HG03280 (cell line): ENCODE measurements around the gene NECTIN3.
A peak's percentile ranks its signal among the peaks of the same experiment; 100 is the strongest.

Source experiments
- ATAC-seq: cut with Tn5 transposase; IDR thresholded peaks from one replicate; pipeline ENCODE4 v1.9.1; 2021; ENCODE audit warnings: mild to moderate bottlenecking, moderate library complexity; ENCODE audit not compliant: unreplicated experiment

Gene NECTIN3

GRCh38 chr3:111071257-111072030 lies at the start of gene NECTIN3:
Gene NECTIN3, plus strand, starts transcription at chr3:111071816. Its CDS starts 202 bp downstream, at chr3:111072018.
- ATAC-seq = peak; percentile 83

- ATAC-seq = no peak
Measured at GRCh38 chr3:111027868-111028267, 43.7 kb upstream of the NECTIN3 start.

GRCh38 chr3:111031538-111031937 lies 40.1 kb upstream of the NECTIN3 start:
- no peak for ATAC-seq

- ATAC-seq = no peak
Measured at GRCh38 chr3:111032677-111033076, 38.9 kb upstream of the NECTIN3 start.

GRCh38 chr3:111033470-111034050 lies 38.1 kb upstream of the NECTIN3 start:
- no peak for ATAC-seq

- no peak for ATAC-seq
Measured at GRCh38 chr3:111035316-111035715, 36.3 kb upstream of the NECTIN3 start.

- no peak for ATAC-seq
Measured at GRCh38 chr3:111035902-111036301, 35.7 kb upstream of the NECTIN3 start.

- ATAC-seq = no peak
Measured at GRCh38 chr3:111040959-111041358, 30.7 kb upstream of the NECTIN3 start.

- ATAC-seq = no peak
Measured at GRCh38 chr3:111045564-111045963, 26.1 kb upstream of the NECTIN3 start.

- no peak for ATAC-seq
Measured at GRCh38 chr3:111047042-111047441, 24.6 kb upstream of the NECTIN3 start.

- no peak for ATAC-seq
Measured at GRCh38 chr3:111047812-111048435, 23.7 kb upstream of the NECTIN3 start.

GRCh38 chr3:111051354-111051753 lies 20.3 kb upstream of the NECTIN3 start:
- no peak for ATAC-seq

GRCh38 chr3:111068574-111068973 lies 3.0 kb upstream of the NECTIN3 start:
- ATAC-seq = no peak

GRCh38 chr3:111069974-111070771 lies 1.4 kb upstream of the NECTIN3 start:
- no peak for ATAC-seq

GRCh38 chr3:111070772-111071256 lies 802 bp upstream of the NECTIN3 start:
- no peak for ATAC-seq

GRCh38 chr3:111072031-111072921 lies 660 bp downstream of the NECTIN3 start:
- ATAC-seq = peak; percentile 36

- ATAC-seq = no peak
Measured at GRCh38 chr3:111073218-111073617, 1.6 kb downstream of the NECTIN3 start.

GRCh38 chr3:111076732-111077131 lies 5.1 kb downstream of the NECTIN3 start:
- no peak for ATAC-seq

- ATAC-seq = no peak
Measured at GRCh38 chr3:111077369-111077768, 5.8 kb downstream of the NECTIN3 start.

GRCh38 chr3:111080413-111080812 lies 8.8 kb downstream of the NECTIN3 start:
- ATAC-seq = no peak
